ENCODE measurements around the gene PARD6G. TPM values are rescaled to one million over a fixed set of nuclear protein-coding genes. Genes with fewer than 3 reads are reported as not detected.

Gene PARD6G
- total RNA-seq, 1 donor from 2014 or later = 25.2 TPM

DNA sequence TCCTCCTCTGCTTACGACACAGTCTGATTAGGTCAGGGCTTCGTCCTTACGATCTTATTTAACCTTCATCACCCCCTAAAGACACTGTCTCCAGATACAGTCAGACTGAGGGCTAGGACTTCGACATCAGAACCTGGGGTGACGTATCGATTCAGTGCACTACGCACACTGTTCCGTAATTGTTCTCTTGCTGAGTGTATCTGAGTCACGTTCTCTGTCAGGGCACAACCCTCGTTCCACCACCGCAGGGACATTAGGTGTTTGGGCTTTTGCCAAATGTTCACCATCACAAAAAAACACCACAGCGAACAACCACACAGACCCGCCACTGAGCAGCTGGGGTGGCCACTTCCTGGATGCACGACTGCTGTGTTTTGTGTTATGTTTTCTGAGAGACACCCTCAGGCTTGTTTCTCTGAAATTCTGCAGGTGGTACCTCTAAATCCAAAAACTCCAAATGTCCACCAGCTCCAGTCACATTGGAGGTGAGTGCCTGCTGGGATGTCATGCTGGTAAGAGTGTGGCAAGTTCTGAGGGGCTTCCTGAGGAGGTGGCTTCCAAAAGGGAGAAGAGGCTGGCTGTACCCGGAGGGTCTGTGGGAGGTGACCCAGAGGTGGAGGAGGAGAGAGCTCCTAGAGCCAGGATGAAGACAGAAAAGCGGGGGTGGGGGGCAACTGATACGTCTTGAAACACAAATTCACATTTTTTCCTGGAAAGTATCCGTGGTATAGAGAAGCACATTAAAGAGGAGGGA, 71.7 kb downstream of the PARD6G start:
- H3K36me3 Mint-ChIP-seq (ENCODE audit: unreplicated experiment) = peaks cover 18% of the 10 kb centered on the region
- TF ChIP-seq, protein P1, sequence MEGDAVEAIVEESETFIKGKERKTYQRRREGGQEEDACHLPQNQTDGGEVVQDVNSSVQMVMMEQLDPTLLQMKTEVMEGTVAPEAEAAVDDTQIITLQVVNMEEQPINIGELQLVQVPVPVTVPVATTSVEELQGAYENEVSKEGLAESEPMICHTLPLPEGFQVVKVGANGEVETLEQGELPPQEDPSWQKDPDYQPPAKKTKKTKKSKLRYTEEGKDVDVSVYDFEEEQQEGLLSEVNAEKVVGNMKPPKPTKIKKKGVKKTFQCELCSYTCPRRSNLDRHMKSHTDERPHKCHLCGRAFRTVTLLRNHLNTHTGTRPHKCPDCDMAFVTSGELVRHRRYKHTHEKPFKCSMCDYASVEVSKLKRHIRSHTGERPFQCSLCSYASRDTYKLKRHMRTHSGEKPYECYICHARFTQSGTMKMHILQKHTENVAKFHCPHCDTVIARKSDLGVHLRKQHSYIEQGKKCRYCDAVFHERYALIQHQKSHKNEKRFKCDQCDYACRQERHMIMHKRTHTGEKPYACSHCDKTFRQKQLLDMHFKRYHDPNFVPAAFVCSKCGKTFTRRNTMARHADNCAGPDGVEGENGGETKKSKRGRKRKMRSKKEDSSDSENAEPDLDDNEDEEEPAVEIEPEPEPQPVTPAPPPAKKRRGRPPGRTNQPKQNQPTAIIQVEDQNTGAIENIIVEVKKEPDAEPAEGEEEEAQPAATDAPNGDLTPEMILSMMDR (IDR thresholded peaks at IDR 0.05; ENCODE audit: partially characterized antibody, unreplicated experiment) = no peak
- H3K4me1 Mint-ChIP-seq (ENCODE audit: low read depth, unreplicated experiment) = peaks cover 15% of the 10 kb centered on the region
- DNase-seq = no peak
- peaks cover 12% of the 10 kb centered on the region for H3K27me3 Mint-ChIP-seq (ENCODE audit: unreplicated experiment)
- no peak overlapping the region for H3K27ac Mint-ChIP-seq (ENCODE audit: unreplicated experiment)
- no peak overlapping the region for H3K4me3 Mint-ChIP-seq (ENCODE audit: unreplicated experiment)
- peaks cover 8% of the 10 kb centered on the region for H3K9me3 Mint-ChIP-seq (ENCODE audit: unreplicated experiment)

DNA sequence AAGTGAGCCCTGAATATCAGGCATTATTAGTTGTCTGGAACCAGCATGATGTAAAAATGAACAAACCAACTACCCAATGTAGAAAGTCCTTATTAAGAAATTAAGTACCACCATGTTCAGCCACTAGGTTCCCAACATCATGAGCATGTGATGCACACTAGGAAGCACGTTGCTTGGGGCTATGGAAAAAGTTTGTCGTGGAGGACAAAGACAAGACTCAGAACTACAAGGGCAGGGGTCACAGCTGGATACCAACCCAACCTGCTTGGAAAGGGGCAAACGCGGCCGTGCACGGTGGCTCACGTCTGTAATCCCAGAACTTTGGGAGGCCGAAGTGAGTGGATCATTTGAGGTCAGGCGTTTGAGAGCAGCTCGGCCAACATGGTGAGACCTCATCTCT, 74.3 kb downstream of the PARD6G start:
- Mint-ChIP-seq H3K4me1 (ENCODE audit: low read depth, unreplicated experiment) (peaks cover 9% of the 10 kb centered on the region), H3K4me3 (ENCODE audit: unreplicated experiment) (no peak overlapping the region), H3K36me3 (ENCODE audit: unreplicated experiment) (peaks cover 18% of the 10 kb centered on the region), H3K27me3 (ENCODE audit: unreplicated experiment) (peaks cover 9% of the 10 kb centered on the region), H3K9me3 (ENCODE audit: unreplicated experiment) (peaks cover 4% of the 10 kb centered on the region), H3K27ac (ENCODE audit: unreplicated experiment) (no peak overlapping the region)
- no peak for DNase-seq
- TF ChIP-seq, protein P1 (IDR thresholded peaks at IDR 0.05; ENCODE audit: partially characterized antibody, unreplicated experiment) = no peak

DNA sequence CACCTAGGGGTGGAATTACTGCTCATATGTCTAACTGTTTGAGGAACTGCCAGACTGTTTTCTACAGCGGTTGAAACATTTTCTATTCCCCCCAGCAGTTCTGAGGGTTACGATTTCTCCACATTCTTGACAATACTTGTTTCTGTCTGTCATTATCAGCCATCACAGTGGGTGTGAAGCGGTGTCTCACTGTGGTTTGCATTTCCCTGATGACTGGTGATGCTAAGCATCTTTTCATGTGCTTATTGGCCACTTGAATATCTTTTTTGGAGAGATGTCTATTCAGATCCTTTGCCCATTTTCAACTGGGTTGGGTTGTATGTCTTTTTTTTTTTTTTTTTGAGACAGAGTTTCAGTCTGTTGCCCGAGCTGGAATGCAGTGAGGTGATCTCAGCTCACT, 75.3 kb downstream of the PARD6G start:
- Mint-ChIP-seq H3K4me1 (ENCODE audit: low read depth, unreplicated experiment) (peaks cover 4% of the 10 kb centered on the region), H3K9me3 (ENCODE audit: unreplicated experiment) (peaks cover 4% of the 10 kb centered on the region), H3K27me3 (ENCODE audit: unreplicated experiment) (peaks cover 4% of the 10 kb centered on the region), H3K36me3 (ENCODE audit: unreplicated experiment) (peaks cover 12% of the 10 kb centered on the region), H3K4me3 (ENCODE audit: unreplicated experiment) (no peak overlapping the region), H3K27ac (ENCODE audit: unreplicated experiment) (no peak overlapping the region)
- TF ChIP-seq, protein P1 (IDR thresholded peaks at IDR 0.05; ENCODE audit: partially characterized antibody, unreplicated experiment) = no peak
- no peak for DNase-seq

GRCh38 chr18:80171054-80171872, 76.1 kb downstream of the PARD6G start:
- TF ChIP-seq, protein P1 (IDR thresholded peaks at IDR 0.05; ENCODE audit: partially characterized antibody, unreplicated experiment) = peak; percentile 96
- Mint-ChIP-seq H3K4me1 (ENCODE audit: low read depth, unreplicated experiment) (no peaks in the 10 kb centered on the region), H3K9me3 (ENCODE audit: unreplicated experiment) (no peaks in the 10 kb centered on the region), H3K27ac (ENCODE audit: unreplicated experiment) (peak overlapping the region; percentile 48), H3K36me3 (ENCODE audit: unreplicated experiment) (peaks cover 6% of the 10 kb centered on the region), H3K4me3 (ENCODE audit: unreplicated experiment) (peak overlapping the region; percentile 18), H3K27me3 (ENCODE audit: unreplicated experiment) (peaks cover 6% of the 10 kb centered on the region)
- DNase-seq = peak; percentile 83

Measured in glutamatergic neuron (in vitro differentiated cells).